Endometrium (tissue), 2 donors: ENCODE measurements around the gene GNB5.

Experiments
- FAIRE-seq: peaks from 2 replicates; lab custom pipeline; 2012; peaks lifted over from hg19 to GRCh38; lab: Jason Lieb, UNC
- donor health status: control.
- donor health status: control.

The GNB5 gene

DNA sequence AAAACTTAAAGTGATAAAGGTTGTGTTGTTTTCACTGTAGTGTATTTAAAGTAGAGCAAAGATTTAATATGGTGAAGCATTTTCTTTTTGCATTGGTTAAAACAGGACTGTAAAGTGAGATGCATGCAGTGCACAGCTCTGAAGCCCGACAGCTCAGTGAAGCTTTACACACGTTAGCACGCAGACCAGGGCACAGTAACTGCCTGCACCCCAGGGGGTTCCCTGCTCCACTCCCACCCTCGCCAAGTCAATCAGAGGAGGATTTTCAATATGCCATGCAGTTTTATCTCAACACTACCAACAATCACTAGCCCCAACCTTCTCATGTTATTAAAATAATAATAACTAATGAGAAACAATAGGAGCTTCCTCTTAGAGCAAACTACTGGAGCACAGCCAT is 50.5 kb downstream of the GNB5 start:
- FAIRE-seq = no peak

DNA sequence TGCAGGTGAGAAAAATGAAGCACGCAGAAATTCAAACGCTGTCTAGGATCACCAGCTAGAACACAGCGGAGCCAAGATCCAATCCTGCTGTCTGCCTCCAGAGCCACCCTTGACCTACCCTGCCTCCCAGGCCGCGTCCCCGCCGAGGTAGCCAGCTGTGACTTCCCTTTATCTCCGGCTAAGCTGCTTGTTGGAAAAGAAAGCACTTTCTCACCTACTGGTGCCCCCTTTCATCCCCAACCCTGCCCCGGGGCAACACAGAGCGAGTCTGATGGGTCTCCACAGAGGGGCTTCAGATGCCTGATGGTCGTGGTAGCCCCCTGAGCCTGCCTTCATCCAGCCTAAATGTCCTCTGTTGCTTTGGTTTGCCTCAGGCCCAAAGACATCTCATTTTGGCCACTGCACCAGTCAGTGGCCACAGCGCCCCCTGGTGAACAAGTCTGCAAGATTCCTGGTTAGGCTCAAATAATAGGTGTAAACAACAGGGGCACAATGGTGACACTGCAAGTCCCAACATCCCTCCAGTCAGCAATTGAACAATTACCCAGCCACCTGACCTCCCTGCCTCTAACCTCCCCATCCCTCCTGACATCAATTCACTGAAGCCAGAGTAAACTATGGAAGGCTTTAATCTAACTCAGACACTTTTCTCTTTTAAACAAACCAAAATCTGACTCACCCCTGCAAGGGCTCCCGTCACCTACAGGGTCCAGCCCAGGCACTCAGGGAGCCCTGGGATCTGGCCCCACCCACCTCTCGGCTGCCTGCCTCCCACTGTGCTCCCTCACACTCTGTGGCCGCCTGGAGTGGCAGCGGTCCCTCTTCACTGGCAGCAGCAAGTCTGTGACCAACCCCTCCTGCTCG is 51.4 kb downstream of the GNB5 start:
- no peak for FAIRE-seq

DNA sequence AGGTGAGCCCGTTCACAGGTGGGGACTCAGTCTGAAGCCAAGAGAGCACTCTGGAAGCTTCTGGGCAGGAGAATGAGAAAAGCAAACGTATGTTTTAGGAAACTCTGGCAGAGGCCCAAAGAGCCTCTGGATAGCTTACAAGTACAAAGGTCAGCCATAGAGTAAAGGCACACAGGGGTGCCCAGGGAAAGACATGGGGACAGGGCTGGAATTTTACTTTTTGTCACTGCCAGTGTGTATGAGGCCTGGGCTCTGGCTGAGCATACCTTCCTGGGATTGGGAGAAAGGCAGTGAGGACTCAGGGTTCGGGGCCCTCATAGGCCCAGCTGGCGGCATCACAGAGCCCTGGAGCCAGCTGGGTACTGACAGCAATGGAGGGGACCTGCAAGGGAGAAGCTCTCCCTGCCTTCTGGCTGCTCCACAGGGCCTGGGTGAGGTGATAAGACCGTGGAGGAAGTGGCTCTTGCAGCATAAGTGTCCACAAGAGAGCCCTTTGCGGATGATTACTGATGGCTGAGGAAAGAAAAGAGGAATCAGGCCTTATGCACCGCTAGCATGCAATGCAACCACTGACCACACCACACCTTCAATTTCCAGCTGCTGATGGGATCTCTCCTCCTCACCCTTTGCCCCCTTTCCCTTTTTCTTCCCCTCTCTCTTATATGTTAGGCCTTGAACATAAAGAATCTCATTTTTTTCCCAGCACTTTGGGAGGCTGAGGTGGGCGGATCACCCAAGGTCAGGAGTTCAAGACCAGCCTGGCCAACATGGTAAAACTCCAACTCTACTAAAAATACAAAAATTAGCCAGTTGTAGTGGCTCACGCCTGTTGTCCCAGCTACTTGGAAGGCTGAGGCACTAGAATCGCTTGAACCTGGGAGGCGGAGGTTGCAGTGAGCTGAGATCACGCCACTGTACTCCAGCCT is 53.5 kb downstream of the GNB5 start:
- no peak for FAIRE-seq

DNA sequence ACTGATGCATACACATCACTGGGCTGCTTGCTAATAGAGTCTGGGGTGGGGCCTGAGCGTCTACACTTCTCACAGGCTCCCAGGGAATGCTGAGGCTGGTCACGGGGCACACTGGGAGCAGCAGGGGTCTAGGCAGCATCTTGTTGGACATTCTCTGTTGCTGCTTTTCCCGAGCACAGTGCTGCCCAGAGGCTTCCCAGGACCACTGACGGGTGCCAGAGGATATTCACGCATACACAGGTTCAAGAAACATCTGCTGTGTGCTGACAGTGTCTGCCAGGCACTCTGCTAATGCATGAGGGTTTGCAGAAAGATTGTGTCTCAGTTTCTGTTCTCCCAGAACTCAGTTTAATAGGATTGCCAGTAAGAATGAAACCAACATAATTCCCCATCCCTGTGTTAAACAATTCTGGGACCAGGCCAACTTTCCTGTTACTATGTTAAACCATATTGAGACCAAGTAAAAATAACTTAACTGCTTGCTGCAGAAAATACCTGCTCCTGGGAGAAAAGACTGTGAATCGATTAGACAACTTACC is 54.7 kb downstream of the GNB5 start:
- FAIRE-seq = no peak

DNA sequence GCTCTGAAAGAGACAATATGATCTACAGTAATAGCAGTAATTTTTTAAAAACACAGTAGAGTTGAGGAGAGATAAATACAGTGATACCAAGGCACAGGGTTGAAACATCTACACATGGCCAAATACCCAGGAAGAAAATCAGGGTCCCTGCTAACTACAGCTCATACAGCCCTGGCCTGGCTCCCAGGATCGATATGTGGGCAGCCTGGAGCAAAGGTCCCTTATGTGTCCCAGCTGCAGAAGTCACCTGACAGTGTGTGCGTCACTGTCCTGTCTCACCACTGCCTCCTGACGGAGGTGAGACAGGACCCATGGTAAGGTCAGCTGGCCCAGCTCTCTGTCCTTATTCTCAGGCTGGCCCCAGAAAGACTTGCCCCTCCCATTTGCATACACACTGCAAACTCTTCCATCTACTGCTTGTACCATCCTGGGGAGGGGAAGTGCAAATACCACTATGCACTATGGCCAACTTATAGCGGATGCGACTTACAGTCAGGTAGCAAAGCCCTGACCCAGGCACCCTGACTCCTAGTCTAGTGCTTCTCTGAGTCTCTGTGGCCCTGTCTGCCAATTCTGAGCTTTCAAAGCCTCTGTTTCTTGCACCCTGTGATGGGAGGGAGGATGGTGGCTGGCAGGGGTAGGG is 56.6 kb downstream of the GNB5 start:
- FAIRE-seq = no peak

DNA sequence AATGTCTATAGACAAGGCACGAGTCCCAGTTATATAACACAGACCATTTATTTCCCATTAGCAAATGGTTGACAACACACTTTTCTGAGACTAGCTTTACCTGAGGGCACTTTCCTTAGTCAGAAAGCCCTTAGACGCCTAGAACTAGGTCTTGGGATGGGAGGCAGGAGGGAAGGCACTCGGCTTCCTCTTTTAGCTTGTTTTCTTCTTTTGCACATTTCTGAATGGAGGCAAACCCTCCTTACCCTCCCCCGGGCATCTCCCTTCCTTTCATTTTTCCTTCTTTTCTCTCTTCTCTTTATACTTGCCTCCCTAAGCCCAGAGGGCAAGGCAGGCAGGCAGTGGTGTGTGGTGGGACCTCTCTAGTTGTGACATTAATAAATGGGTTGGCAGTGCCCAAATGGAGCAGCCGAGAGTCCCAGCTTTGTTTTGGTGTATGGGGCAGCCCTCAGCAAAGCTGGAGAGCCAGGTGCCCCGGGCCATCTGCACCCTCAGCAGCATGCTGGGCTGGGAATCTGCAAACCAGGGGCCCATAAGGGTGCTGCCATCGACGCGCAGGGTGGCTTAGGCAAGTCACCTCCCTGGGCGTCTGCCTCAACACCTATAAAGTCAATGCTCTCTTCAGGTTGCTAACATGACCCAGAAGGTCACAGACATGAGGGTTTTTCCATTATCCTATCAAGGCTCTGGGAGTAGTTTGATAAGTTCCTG is 57.5 kb downstream of the GNB5 start:
- FAIRE-seq = no peak

DNA sequence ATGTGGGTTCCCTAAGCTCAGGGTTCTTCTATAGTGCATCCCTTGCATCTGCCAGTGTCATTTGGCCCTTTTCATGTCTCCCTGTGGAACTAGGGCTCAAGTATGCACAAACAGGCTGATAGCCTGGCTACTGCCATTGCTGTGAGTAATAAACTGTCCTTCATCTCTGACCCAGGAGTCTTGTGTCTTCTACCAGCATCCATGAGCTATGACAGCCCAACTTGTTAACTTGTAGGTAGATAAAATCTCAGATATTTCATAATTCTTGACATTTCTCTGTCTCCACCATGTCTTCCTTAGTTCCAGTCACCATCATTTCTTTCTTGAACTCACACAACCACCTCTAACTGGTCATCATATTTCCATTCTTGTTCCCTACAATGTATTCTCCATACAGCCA is 59.1 kb downstream of the GNB5 start:
- FAIRE-seq = no peak

DNA sequence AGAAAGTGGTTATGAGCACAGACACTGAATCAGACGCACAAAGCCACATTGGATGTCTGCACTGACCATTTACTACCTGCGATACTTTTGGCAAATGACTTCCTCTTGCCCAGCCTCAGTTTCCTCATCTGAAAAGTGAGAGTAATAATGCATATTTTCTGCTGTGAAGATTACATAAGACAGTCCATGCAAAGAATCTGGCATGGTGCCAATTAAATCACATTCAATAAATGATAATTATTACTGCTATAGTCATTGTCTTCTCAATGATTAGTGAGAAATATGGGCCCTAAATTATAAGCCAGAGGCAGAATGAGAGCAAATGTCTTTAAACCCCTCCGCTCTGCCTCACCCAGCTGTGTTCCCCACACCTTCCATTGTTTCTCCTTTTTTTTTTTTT is 62.6 kb downstream of the GNB5 start:
- FAIRE-seq = no peak

DNA sequence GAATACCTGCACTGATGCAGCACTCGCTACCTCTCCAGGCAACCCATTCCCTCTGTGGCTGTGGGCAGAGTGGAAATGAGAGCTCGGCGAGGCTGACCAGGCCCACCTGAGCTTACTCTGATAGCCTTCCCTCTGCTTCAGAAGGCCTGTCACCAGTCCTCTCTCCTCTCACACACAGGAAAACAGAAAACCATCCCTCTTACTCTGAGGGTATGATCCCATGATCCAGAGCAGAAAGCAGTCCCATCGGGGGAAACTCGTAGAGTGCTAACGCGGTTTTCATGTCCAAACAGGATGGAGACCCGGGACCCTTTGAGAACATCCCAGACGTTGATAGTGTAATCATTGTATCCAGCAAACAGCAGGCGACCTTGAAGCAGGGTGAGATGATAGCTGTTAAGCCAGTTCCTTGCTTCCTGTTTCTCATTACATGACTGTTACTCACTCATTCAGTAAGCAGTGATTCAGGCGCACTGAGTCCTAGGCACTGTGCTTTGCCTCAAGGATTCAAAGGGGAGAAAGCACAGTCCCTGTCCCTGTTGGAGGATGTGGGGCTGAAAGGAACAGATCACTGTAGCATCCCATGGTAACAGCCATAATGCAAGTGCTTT is 66.8 kb downstream of the GNB5 start:
- no peak for FAIRE-seq

DNA sequence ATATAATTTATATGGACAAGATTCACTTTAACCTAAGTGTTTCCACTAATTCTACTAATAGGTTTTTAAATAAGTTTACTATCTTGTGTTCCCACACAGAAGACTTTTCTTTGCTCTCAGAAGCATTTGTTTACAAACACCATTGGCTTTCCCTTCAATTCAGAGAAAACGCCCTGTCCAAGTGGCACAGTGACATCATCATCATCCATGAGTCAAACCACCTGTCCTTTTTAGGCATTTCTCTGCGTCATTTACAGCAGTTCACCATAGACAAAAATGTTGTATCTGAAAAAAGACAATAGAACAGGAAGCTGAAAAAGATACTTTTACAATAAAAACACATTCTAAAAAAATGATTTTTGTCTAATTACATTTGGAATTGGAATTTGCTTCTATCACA is 69.3 kb downstream of the GNB5 start:
- no peak for FAIRE-seq

DNA sequence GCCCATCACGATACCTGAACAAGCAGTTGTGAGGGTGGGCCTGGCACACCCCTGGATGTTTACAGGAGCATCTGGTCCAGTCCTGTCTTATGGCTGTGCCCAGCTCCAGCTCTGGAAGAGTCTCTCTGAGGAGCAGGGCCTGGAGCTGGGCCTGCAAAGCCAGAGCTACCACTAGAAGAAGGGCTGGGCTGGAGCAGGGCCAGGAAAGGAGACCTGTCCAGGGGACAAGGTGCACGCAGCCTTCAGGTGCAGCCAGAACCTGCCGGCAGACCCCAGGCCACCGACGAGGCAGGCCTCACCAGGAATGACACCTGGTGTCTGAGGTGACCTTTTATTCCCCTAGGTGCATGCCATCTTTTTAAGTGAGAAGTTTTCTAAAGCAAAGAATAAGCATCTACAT is 70.2 kb downstream of the GNB5 start:
- FAIRE-seq = no peak

DNA sequence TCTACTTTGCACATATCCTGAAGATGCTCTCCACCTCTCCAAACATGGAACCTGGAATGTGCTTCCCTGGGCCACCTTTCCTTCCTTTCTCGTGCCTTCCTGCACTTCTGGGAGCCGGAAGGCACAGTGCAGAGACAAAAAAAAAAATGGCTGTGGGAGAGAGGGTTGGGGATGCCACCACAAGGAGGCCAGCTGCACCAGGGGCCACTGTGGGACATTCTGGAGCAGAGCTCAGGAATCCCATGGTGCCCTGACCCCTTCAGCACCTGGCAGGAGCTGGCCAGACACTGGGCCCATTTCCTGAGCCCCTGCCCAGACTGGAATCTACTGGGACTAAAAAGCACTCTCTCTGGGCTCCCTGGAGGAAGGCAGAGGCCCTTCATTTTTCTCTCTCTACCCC is 70.7 kb downstream of the GNB5 start:
- FAIRE-seq = no peak

DNA sequence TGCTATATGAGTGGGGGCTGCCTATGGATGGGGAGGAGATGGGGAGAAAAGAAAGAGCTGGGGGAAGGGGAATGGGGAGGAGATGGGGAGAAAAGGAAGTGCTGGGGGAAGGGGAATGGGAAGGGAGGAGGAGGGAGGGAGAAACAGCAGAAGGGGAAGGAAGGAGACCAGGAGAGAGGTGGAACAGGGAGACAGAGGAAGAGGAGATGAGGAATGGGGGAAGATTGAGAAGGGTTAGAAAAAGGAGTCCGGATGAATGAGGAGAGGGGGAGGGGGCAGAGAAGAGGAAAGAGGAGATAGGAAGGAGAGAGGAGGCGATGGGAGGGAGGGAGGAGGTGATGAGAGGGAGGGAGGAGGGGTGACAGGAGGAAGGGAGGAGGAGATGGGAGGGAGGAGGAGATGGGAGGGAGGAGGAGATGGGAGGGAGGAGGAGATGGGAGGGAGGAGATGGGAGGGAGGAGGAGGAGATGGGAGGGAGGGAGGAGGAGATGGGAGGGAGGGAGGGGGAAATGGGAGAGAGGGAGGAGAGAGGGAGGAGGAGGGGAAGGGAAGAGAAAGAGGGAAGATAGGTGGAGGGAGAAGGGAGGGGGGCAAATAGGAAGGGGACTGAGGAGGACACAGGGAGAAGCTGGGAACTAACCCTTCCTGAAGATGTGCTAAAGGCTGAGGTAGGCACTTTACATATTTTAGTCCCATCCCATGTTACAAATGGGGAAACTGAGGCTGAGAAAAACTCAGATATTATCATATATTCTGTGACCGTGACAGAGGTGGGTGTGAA is 72.0 kb downstream of the GNB5 start:
- no peak for FAIRE-seq

DNA sequence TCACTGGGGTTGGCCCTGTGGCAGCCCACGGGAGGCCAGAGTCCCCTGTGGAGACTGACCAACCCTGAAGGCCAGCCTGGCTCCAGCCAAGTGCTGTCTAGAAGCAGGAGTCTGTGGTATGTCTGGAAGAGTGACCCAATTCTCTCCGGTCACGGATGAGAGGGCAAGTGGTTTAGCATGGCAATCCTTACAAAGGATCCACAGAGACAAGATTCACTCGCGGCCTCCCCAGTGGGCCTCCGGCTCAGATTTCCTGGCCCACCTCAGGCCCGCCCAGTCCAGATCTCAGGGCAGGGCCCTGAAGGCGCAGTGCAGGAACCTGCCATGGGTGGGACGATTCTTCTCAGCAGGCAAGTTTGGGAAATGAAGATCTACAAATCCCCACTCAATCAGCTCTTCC is 73.6 kb downstream of the GNB5 start:
- no peak for FAIRE-seq

DNA sequence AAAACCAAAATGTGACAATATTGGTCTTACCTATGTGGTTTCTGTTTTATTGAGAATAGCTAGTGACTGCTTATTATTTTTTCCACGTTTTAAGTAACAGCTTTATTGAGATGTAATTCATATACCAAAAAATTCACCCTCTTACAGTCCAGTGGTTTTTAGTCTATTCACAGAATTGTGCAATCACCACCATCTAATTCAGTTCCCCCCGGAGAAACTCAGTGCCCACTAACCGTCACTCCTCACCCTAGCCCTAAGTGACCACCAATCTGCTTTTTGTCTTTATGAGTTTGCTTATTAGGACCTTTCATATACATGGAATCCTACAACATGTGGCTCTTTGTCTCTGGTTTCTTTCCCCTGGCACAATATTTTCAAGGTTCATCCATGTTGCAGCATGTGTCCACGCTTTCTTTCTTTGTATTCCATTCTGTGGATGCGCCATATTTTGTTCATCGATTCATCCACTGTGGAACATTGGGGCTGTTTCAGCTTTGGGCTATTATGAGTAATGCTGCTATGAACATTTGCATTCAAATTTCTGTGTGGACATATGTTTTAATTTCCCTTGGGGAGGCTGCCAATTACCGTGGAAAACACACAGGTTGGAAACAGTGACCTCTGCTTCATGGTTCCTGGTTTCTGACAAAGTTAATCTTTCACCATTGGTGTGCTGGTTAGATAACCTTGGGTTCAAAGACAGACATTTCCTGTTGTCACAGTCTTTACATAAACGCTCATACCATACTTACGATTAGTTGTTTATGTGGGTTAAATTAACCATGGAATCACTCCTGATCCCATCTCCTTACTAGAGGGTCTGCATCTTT is 75.4 kb downstream of the GNB5 start:
- no peak for FAIRE-seq

DNA sequence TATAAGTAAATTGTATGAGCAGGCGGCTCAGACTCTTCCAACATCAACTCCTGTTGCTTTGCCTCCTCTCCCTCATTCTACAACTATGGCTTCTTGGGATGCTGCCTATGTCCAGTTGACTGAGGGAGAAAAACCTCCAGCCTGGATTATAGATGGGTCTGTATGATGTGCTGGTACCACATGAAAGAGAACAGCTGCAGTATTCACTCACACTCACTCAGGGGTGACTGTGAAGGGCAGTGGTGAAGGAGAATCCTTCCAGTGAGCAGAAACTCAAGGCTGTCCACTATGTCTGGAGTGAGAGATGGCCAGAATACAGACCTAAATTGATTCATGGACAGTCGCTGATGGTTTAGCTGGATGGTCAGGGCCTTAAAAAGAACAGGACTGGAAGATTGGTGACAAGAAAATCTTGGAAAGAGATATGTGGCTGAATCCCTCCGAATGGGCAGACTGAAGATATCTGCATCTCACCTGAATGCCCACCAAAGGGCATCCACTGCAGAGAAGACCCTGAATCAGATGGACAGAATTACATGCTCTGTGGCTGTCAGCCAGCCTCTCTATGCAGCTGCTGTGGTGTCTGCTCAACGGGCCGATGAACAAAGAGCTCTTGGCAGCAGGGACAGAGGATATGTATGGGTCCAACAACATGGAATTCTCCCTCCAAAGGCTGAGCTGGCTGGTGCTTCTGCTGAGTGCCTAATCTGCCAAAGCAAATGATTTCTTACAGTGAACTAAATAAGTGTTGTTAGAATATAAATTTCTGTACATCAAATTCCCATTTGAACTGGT is 76.7 kb downstream of the GNB5 start:
- FAIRE-seq = no peak

DNA sequence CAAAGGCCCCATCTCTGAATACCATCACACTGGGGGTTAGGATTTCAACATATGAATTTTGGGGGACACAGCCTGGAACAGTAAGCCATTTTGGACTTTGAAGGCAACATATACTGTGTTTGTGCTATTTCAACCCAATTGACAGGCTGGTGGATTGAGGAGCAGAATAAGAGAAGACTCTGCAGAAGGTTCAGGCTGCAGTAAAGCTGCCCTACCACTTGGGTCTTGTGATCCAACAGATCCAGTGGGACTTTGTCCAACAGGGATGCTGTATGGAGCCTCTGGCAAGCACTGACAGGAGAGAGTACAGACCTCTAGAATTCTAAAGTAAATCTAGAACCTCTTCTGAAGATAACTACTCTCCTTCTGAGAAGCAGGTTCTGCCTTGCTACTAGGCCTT is 77.5 kb downstream of the GNB5 start:
- no peak for FAIRE-seq

DNA sequence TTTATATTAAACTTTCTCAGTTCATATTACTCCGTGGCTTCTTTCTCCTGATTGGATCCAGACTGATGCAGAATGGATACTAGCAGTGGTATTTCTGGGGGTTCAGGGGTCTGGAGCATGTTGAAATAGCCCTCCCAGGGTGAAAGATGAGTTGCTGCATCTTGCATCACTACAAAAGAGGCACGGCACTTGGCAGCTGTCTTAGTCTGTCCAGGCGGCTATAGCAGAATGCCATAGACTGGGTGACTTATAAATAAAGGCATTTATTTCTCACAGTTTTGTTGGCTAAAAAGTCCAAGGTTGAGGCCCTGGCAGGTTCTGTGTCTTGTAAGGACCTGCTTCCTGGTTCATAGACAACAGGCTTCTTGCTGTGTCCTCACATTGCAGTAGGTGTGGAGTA is 78.0 kb downstream of the GNB5 start:
- no peak for FAIRE-seq

DNA sequence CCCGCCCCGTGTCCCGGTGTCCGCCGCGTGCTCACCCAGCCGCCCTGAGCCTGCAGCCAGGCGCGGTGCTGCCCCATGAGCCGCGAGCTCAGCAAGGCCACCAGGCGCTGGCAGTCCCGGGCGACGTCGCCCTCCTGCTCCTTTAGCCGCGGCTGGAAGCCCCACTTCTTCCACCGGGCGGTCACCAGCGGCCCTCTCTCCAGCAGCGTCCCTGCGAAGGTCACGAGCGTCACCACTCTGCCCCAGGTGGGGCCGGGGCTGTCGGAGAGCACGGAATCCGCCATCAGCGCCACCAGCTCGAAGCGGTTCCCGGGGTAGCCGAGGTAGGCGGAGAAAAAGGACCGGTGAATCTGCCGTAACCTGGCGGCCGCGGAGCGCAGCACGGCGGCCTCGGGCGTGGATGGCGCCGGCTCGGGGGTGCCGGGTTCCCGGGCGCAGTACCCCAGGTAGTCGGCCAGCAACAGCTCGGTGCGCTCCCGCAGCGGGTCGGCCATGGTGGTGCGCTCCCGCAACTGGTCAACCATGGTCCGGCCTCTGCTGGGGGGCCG is 78.9 kb downstream of the GNB5 start:
- no peak for FAIRE-seq
